ENCODE results near the gene WFIKKN2. TPM values are rescaled to one million over a fixed set of nuclear protein-coding genes. Genes with fewer than 3 reads are reported as not detected.

The WFIKKN2 gene
- total and polyA plus RNA-seq, 2 of the 8 experiments (the other 6 are each of a cell fraction or from before 2014, with no cell fraction given) = 0.07 to 0.30 TPM

DNA sequence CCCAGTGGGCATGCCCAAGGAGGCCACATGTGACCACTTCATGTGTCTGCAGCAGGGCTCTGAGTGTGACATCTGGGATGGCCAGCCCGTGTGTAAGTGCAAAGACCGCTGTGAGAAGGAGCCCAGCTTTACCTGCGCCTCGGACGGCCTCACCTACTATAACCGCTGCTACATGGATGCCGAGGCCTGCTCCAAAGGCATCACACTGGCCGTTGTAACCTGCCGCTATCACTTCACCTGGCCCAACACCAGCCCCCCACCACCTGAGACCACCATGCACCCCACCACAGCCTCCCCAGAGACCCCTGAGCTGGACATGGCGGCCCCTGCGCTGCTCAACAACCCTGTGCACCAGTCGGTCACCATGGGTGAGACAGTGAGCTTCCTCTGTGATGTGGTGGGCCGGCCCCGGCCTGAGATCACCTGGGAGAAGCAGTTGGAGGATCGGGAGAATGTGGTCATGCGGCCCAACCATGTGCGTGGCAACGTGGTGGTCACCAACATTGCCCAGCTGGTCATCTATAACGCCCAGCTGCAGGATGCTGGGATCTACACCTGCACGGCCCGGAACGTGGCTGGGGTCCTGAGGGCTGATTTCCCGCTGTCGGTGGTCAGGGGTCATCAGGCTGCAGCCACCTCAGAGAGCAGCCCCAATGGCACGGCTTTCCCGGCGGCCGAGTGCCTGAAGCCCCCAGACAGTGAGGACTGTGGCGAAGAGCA lies 4.4 kb downstream of the WFIKKN2 start:
- no peak overlapping the region for H3K4me2 ChIP-seq (ENCODE audit: insufficient read depth in 1 of 2, low read depth in 2 of 2, low read length in 2 of 2)
- FAIRE-seq (no peak), DNase-seq (ENCODE audit: low read depth in 1 of 2, low spot score in 2 of 2) (no peak)
- H3K9ac ChIP-seq (replicated peaks in 1 of 4; ENCODE audit: extremely low read depth in 1 of 4, low read depth in 3 of 4, low read length in 3 of 4) = no peak overlapping the region
- H2BK15ac ChIP-seq (ENCODE audit: low read length) = 0 out of 2 replicates have a peak overlapping the region, but pooled peaks have one; percentile 53
- no peak overlapping the region for H2AFZ ChIP-seq (ENCODE audit: low read length)
- H3K79me2 ChIP-seq (ENCODE audit: control insufficient read depth in 1 of 2, insufficient read depth in 2 of 2, low read length in 2 of 2) = no peaks in the 10 kb centered on the region
- H4K20me1 ChIP-seq (replicated peaks in 1 of 2; ENCODE audit: control insufficient read depth in 1 of 2, insufficient read depth in 2 of 2, low read length in 2 of 2) = no peaks in the 10 kb centered on the region
- H3K79me1 ChIP-seq (ENCODE audit: low read depth, low read length) = no peaks in the 10 kb centered on the region
- H4K8ac ChIP-seq (ENCODE audit: extremely low read depth, insufficient read depth, low read length) = peak overlapping the region; percentile 90
- H3K4me3 ChIP-seq (ENCODE audit: extremely low read depth in 1 of 4, insufficient read depth in 2 of 4, low read depth in 3 of 4, low read length in 4 of 4) = no peak overlapping the region
- H3K4me1 ChIP-seq (replicated peaks in 1 of 4; ENCODE audit: control insufficient read depth in 3 of 4, insufficient read depth in 4 of 4, low read length in 3 of 4) = peaks cover 0 to 13% (median 7%) of the 10 kb centered on the region in 4 experiments; a peak in 5 of 7 replicates
- H3K23ac ChIP-seq (ENCODE audit: insufficient read length) = no peak overlapping the region
- H3K27me3 ChIP-seq (replicated peaks in 1 of 4; ENCODE audit: control insufficient read depth in 3 of 4, extremely low read depth in 1 of 4, insufficient read depth in 3 of 4, low read length in 3 of 4) = no peaks in the 10 kb centered on the region
- H2BK12ac ChIP-seq (ENCODE audit: low read depth, low read length) = no peak overlapping the region
- no peak overlapping the region; the same call in 1 of the 2 replicates for H3K18ac ChIP-seq (ENCODE audit: extremely low read depth, low read length)
- ChIA-PET POLR2A (ENCODE audit: partially characterized antibody) (interaction anchor here (1.0 to 1.6 kb wide), 2 partner anchors 26 to 57 kb away, joined by 4 read pairs; partner anchors contain the start of gene TOB1), CTCF (ENCODE audit: partially characterized antibody) (interaction anchor here (0.7 to 31.7 kb wide), 14 partner anchors 9 to 109 kb away, joined by 3 to 735 read pairs (median 36); no protein-coding TSS in a partner anchor)
- no peak overlapping the region for H3K4ac ChIP-seq (replicated peaks; ENCODE audit: insufficient read length, low read depth, low read length)
- H3K23me2 ChIP-seq (ENCODE audit: low read depth, low read length) = no peaks in the 10 kb centered on the region
- H4K91ac ChIP-seq (replicated peaks; ENCODE audit: insufficient read length, low read length) = no peak overlapping the region
- H2AK5ac ChIP-seq (ENCODE audit: low read depth, low read length) = no peak overlapping the region
- H2BK5ac ChIP-seq (ENCODE audit: low read depth, low read length) = no peak overlapping the region
- TF ChIP-seq JUND (IDR thresholded peaks at IDR 0.05; ENCODE audit: low read length) (no peak), BRCA1 (IDR thresholded peaks at IDR 0.05; ENCODE audit: low read depth, low read length) (no peak), CBX5 (IDR thresholded peaks at IDR 0.05; ENCODE audit: low read depth, low read length) (no peak), SP4 (IDR thresholded peaks at IDR 0.05; ENCODE audit: low read length) (no peak)
- no peak overlapping the region for H3K27ac ChIP-seq (ENCODE audit: low read depth, low read length)
- no peak overlapping the region for H2BK120ac ChIP-seq (replicated peaks; ENCODE audit: low read depth, low read length)
- no peak overlapping the region for H3K14ac ChIP-seq (ENCODE audit: insufficient read length)
- H3K56ac ChIP-seq (replicated peaks; ENCODE audit: insufficient read length, low read depth, low read length) = no peak overlapping the region
- WGBS, 2 experiments (ENCODE audit: extremely low coverage in 1 of 2, insufficient coverage in 1 of 2, insufficient read length in 1 of 2, insufficient replicate concordance in 2 of 2, low coverage in 1 of 2, low lambda C conversion rate in 2 of 2, missing lambda C conversion rate in 1 of 2) = 89% methylated on average over 27 of the region's 29 CpGs; no CpG with 5 or more reads in 1 of the 2 experiments
- no peaks in the 10 kb centered on the region for H3K36me3 ChIP-seq (ENCODE audit: control insufficient read depth in 2 of 4, insufficient read depth in 4 of 4, low read length in 3 of 4)
- no peaks in the 10 kb centered on the region for H3K9me3 ChIP-seq (ENCODE audit: insufficient read depth in 2 of 2, low read depth in 1 of 2, low read length in 1 of 2)
- H4K5ac ChIP-seq (ENCODE audit: insufficient read length, low read depth, low read length) = no peak overlapping the region
- no peak overlapping the region for H2BK20ac ChIP-seq (ENCODE audit: low read length)

Data from H1 (cell line).